Activated CD4-positive, CD25-positive, alpha-beta regulatory T cell treated with anti-CD3 and anti-CD28 coated beads, Interleukin-2, amount 50 U/mL, for 24 hours (primary cell): ENCODE results near the gene IFRD1.

Experiments used
- ATAC-seq, 2 donors: fragments of 150-1000 bp; cut with Tn5 transposase; one replicate each; pipeline ENCODE4 v1.10.0; 2021; ENCODE audit warnings: mild to moderate bottlenecking in 1 of 2, moderate library complexity in 1 of 2

IFRD1 gene, protein sequence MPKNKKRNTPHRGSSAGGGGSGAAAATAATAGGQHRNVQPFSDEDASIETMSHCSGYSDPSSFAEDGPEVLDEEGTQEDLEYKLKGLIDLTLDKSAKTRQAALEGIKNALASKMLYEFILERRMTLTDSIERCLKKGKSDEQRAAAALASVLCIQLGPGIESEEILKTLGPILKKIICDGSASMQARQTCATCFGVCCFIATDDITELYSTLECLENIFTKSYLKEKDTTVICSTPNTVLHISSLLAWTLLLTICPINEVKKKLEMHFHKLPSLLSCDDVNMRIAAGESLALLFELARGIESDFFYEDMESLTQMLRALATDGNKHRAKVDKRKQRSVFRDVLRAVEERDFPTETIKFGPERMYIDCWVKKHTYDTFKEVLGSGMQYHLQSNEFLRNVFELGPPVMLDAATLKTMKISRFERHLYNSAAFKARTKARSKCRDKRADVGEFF

DNA sequence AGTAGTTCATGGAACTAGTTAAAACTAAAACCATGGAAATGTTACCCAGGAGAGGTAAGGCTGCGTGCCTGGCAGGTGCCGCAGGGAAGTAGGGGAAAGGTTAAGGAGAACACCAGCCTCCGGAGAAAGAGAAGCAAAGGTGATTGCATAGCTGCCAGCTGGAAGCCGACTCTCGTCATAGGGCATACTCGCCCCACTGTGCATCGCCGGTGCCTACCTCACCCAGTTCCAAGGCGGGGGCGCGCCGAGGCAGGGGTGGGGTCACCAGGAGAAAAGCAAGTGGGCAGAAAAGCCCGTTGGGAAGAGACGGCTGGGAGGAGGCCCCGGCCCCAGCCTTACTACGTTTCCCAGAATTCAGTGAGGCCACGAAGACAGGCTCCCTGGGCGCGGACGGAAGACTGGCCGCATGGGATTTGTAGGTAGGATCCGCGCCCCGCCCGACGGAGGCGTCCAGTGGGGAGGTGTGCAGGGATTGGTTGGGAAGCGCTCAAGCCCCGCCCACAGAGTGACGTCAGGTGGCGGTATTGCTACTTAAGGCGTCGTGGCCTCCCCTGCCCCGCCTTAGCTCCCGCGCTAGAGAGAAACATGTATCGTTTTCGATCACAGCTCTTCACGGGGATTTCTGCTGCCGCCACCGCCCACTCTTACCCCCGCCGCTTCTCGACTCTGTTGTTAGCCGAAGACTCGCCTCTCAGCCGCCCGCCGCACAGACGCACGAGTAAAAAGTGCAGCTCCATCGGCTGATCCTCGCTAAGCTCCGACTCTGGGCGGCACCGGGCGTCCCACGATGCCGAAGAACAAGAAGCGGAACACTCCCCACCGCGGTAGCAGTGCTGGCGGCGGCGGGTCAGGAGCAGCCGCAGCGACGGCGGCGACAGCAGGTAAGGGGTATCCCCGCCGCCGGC, at the start of gene IFRD1:
Gene IFRD1, plus strand, starts transcription at position 559 of the 905 bp plus-strand sequence. Its CDS starts 229 bp downstream, at position 788.
- peak; percentile 70 to 75 for ATAC-seq

DNA sequence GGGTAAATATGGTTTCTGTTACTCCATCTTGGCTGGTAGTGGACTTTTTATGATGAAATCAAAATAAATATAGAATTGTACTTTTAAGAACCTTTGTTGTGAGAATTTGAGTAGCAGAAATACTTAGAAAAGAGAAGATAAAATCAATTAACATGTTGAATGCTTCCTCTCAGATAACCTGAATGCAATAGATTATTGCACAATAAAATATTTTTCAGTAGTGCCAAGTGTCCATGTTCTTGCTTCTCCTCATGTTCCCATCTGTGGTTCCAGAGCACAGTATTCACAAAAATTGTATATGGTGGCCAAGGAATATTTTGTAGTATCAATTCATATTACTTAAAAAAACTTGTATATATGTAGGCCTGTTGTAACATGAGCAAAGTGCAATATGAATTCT, 45.9 kb upstream of the IFRD1 start:
- no peak for ATAC-seq

DNA sequence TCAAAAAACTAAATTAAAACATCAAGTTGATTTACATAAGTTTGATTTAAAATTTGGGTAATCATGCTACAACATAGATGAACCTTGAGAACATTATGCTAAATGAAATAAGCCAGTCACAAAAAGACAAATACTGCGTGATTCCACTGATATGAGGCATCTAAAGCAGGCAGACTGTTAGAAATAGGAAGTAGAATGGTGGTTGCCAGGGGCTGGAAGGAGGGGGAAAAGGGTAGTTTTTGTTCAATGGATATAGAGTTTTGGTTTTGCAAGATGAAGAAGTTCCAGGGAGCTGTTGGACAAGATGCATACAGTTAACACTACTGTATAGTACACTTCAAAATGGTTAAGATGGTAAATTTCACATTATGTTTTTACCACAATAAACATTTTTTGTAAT, 45.0 kb upstream of the IFRD1 start:
- ATAC-seq: no peak

DNA sequence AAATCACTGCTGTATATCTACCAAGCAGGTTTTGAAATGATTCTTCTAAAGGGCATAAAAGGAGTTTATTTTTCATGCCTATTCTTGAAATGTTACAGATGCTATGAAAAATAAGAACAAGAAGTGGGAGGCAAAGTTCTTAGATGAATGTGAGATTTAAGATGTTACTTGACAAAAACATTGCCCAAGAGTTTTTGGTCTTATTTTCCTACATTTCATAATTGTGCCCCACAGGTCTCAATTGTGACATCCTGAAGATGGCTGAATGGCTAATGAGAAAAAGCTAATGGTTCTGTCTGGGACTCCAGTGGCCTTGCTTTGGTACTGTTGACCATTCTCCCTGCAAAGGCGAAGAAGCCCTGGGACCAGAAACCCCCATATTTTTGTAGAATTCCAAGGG, 43.0 kb upstream of the IFRD1 start:
- no peak for ATAC-seq

DNA sequence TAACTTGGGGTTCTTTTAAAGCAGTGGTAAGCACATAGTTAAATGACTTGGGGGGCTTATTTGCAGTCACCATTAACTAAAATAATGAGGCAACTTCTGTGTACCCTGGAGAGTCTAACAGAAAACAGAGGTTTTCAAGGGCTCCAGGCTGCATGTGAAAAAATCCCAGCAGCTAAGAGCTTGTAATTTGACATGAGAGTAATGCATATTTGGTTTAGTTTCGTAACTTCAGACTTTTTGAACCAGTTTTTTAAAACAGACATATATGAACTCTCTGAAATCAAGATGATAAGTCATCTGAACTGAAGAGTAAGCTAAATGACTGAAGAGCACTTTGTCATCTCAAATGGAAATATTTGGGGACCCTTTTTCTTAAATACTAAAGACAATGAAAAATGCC, 40.2 kb upstream of the IFRD1 start:
- ATAC-seq: no peak

DNA sequence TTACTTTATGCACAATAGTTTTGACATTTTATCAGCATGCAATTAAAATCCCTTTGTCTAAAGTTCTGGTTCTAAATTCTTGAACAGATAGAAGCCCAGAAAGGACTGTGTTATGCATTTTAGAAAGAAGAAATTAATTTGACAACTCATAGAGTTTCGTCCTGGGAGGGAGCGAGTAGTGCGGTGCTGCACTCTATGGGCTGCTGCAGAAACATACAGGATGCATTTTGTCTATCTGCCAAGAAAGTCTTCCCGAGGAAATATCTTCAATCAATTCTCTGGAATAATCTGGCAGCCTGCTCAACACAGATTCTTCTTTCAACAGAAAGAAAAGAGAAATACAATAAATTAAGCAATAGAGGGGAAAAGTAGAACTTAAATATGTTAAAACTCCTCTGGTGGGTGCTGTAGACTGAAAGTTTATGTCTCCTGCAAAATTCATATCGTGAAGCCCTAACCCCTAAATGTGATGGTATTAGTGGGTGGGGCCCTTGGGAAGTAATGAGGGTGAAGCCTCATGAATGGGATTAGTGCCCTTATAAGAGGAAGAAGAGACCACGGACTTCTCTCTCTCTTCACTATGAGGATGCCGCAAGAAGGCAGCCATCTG, 39.0 kb upstream of the IFRD1 start:
- no peak for ATAC-seq

DNA sequence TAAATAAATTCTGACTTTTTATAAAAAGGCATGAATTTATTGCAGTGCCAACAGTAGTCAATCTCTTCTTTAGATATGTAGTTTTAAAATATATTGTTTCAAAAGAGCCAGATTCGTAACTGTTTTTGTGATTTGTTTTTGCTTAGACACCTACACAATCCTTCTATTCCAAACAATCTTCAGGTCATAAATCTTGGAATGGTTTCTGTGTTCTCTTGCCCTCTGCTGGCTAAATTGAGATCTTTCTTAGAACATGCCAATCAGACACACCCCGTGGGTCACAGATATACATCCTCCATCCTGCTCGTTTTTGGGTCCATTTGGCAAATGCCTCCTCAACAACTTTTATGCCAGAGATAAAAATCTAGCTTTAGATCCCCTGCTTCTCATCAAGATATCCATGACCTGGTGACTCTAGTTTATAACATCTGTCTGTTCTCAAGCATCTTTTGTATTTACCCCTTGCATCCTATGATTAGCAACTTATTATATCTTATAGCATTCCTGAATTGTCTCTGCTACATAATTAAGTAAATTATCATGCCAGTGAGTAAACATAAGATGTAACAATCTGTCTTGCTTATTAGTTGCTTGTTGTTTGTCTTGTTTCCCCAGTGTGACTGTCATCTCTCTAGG, 35.3 kb upstream of the IFRD1 start:
- no peak for ATAC-seq

DNA sequence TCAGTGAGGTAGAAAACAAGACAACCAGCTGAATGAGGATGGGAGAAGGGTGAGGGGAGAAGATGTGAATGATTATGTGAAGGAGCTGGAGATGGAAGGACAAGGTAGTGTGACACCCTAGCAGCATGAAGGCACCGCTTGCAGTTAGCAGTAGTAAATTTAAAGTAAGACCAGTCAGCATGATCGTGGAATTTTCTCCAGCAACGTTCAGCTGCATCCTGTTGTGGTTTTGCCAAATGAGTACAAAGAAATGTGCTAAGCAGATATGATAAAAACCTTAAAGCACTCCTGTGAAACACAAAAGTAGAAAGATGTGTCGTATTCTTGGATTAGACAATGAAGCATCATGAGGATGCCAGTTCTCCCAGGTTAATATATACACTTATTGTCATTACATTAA, 34.1 kb upstream of the IFRD1 start:
- no peak for ATAC-seq

DNA sequence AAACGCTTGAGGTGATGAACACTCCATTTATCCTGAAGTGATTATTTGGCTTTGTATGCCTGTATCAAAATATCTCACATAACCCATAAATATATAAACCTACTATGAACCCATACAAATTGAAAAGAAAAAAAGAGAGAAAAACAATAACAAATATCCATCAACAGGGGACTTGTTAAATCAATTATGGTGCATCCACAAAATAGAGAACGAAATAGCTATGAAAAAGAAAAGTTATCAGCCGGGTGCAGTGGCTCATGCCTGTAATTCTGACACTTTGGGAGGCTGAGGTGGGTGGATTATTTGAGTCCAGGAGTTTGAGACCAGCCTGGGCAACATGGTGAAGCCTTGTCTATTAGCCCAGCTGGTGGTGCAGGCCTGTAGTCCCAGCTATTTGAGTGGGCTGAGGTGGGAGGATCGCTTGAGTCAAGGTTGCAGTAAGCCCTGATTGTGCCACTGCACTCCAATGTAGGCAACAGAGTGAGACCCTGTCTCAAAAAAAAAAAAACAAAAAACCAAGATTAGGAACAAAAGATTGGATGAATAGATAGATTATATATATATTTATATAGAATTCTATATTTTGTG, 30.6 kb upstream of the IFRD1 start:
- no peak for ATAC-seq

DNA sequence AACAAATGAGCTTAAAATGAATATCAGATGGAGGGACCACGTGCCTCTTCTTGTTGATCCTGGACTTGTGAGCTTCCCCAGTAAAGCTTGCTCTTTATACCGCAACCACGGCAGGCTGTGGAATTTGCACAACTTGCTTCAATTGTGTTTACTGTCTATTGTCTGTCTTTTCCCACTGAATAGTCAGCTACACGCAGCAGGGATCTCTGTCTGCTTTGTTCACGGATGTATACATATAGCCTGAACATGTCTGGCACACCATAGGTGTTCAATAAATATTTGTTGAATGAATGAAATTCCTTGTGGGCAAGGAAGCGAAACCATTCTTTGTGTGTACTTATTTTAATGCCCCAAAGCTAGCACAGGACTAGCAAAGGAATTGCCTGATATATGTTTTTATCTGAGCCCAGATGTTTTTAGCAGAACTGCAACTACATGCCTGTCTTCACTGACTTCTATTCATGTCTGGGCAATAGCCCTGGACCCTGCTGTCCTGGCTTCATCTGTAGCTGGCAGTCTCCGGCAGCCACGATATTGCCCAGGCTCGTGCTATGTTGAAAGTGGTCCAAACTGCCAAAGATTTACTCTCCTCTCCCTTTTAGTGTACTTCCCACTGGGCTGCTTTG, 29.9 kb upstream of the IFRD1 start:
- ATAC-seq: no peak

DNA sequence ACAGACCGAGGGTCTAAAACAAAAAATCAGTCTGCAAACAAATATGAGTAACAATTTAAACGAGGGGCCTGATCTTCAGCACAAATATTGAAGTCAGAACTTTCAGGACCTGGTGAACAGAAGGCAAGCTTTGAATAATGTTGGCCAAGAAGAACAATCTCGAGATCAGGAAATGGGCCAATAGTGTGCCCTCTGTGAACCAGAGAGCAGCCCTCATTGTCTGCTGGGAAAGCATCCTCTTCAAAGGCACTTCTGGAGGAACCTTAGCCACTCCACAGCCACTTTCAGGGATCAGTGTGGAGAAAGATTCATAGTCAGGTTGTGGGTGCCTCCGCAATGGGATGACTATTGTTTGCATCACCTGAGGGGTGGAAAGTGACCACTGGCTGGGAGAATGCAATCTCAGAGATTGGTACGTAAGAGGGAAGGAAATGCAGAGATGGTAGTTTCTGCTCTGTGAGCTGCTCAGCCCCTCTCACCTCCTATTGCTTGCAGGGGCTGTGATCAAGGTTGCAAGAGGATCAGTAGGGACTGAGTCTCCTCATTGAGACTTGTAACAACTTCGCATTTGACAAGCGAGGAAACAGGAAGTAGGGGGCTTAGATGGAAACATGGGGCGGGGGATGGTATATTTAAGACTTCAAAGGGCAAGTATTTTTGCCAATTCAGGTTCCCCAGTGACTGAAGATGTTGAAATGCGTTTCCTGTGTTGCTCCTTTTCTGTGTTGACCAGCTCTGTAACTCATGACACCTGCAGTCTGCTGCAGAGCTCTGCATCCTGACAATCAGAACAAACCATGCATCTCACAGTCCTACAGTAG, 28.4 kb upstream of the IFRD1 start:
- peak in 1 of 2 donors; percentile 32 for ATAC-seq

DNA sequence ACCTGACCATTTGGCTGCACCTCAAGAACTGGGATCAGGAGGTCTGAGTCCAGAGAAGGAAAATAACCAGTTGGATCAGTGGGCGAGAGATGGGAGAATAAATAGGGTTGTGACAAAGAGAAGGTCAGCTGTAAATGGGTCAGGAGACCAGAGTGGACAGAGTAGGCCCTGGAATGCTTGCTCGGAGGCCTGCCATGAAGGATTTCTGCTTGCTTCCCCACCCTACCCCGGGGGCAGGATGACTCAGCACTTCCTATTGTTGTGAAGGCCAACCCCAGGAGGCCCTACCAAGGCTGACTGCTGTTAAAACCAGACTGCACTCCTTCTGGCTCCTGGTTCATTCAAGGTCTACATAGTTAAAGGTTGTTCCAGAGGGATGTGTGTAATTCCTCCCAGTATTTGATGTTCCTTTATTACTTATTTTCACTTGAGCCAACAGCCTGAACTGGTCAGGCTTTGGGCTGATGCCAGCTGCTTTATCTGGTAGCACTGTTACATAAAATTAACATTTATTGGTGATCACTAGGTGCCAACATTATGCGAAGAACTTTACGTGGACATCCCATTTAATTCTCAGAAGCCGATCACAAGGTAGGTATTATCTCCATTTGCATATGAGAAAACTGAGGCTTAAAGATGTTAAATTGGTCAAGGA, 27.3 kb upstream of the IFRD1 start:
- ATAC-seq: peak; percentile 53 to 59

DNA sequence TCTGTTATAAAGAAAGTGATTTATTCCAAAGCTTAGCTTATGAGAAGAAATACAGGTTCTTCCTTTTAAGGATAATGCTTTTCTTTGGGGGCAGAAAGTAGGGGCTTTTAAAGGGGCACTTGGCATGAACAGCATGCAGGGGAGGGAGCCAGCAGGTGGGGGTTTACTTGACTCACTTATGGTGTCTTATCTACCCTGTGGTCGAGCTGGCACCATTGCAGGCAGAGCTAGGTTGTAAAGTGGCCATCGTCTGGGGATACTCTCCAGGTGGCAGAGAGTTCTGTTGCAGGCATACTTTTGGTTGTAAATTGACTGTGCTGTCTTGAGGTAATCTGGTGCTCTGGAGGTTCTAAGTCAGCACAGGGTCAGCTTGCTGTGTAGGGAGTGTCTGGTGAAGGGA, 26.3 kb upstream of the IFRD1 start:
- ATAC-seq: no peak

DNA sequence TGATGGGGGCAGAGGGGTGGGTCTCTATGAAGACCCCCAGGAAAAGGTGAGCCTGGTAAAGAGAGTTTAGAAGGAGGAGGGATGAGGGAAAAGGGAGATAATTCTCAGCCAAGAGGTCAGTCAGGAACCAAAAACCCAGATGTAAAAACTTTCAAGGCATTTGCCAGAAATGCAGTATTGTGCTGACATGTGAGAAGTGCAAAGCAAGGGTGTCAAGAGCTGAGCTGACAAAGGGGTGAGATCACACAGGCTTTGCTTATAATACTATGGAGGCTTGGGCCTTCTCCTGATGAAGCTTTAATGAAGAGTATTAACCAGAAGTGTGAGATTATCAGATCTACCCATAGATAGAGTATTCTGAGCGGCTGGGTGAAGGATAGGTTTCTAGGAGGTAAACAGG, 22.3 kb upstream of the IFRD1 start:
- no peak for ATAC-seq

DNA sequence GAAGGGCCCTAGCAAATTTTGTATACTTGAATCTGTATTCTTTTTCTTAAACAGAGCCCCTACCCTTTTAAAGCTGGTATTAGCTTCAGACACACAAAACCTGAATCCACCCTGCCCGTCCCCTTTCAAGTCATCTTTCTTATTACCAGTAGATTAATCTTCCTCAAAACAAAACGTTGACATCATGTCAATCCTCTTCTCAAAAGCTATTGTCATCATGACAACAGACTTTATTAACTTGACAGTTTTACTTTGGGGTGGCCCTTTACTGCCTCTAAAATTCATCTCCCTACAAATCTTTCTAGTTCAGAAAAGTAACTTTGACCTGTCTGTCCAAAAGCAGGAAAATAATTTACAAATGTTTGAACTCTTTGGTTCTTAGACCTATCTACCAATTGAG, 21.5 kb upstream of the IFRD1 start:
- no peak for ATAC-seq

DNA sequence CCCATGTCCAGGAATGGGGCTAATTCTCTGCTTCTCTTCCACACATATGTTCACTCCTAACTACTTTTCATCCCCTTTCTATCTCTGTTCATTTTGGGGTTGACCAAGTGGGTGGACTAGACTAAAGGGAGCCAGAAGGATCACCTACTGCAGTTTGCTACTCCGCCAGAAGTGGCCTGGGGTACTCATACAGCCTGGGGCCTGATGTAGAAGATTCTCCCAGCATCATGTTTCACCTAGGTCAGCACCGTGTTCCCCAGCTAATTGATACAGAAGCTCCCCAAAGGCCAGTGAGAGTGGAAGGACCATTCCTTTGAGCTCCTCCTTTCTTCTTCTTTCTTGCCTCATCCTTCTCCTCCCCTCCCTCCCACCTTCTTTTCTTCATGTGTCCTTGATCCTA, 19.6 kb upstream of the IFRD1 start:
- ATAC-seq: no peak

DNA sequence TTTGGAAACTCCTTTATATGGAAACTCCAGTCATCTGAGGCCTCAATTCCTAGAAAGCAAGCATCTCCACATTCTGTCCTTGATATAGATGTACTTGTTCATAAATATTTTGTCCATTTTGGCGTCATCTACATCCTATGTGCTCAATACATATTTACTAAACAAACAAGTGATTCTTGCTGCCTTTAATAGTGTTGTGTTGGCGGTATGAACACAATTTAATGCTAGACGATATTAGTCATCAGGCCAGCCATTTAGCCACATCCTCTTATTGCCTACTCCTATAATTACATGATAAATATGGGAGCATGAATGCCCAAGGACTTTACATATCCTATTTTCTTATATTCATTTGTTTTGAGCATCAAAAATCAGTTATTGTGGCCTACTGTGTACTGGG, 18.5 kb upstream of the IFRD1 start:
- ATAC-seq: no peak

DNA sequence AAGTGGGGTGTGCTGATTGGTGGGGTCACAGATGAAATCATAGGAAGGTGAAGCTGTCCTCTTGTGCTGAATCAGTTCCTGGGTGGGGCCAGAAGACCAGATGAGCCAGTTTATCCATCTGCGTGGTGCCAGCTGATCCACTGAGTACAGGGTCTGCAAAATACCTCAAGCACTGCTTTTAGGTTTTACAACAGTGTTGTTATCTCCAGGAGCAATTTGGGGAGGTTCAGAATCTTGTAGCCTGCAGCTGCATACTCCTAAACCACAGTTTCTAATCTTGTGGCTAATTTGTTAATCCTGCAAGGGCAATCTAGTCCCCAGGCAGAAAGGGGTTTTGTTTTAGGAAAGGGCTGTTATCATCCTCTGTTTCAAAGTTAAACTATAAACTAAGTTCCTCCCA, 17.0 kb upstream of the IFRD1 start:
- ATAC-seq: no peak

DNA sequence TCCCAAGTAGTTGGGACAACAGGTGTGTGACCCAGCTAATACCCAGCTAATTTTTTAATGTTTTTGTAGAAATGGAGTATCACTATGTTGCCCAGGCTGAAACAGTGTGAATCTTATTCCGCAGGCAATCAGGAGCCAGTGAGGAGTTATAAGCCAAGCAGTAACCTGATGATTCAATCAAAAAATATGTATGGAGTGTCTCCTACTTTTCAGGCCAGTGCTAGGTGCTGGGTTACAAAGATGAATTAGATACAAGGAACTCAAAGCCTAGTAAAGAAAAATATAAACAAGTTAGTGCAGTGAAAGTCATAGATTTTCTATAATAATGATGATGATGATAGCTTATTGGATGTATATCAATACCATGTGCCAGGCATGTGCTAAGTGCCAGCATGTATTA, 13.2 kb upstream of the IFRD1 start:
- ATAC-seq: no peak

DNA sequence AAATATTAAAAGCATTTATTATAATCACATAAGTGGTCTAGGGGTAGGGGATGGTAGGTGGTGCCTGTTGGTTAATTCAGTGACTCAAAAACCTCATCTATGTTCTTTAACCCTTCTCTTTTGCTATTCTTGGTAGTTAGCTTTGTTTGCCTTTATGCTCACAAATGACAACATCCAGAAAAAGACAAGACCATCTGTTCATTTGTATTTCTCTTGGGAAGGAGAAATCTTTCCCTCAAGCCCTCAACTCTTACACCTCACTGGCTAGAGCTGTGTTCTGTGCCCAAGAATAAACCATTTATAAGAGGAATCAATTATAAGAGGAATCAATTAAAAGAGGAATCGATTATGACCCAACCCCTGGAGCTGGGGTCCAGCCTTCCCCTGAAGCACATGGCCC, 10.8 kb upstream of the IFRD1 start:
- ATAC-seq: no peak

DNA sequence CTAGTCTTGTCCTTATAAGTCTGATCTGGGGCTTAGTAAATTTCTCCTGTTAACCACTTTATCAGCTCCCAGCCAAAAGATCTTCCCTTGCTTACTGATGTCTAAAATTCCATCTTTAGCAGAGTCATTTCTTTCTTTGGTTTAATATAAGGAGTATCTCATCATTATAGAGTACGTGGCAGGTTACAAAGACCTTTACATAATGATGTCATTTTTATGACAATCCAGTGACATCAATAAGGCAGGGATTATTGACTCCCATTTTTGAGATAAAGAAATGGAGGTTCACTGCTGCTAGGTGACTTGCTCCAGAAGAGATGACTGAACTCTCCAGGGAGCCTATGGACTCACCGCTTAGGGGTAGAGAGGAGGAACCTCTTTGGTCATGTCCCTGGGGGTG, 8.1 kb upstream of the IFRD1 start:
- ATAC-seq: no peak
